Right lung (tissue), 5 donors: ENCODE data around the gene IER5. TPM values are rescaled to one million over a fixed set of nuclear protein-coding genes. Genes with fewer than 3 reads are reported as not detected.
A peak's percentile ranks its signal among the peaks of the same experiment; 100 is the strongest.
"Not testable (repeated sequence)": the region's sequence is repeated elsewhere in the genome, so short reads cannot be mapped to it uniquely, and the experiment has no call there.

Experiments used
- DNase-seq, 2 donors: peaks; one replicate each; pipeline ENCODE4 v3.0.0-alpha.2; 2013
- polyA plus RNA-seq, 5 donors: library from polyadenylated mRNA; unstranded; fragments of 120-200 nt; gene quantifications; one replicate each; pipeline versions ENCODE4 v1.2.1 to v1.2.3, GENCODE V29; 2013; ENCODE audit warnings: inconsistent platforms in 1 of 5, low replicate concordance in 1 of 5; ENCODE audit not compliant: insufficient read length in 5 of 5, insufficient read depth in 1 of 5

IER5 gene
- polyA plus RNA-seq, 5 donors, result 5.8 to 13.2 (median 9.2) TPM

DNA sequence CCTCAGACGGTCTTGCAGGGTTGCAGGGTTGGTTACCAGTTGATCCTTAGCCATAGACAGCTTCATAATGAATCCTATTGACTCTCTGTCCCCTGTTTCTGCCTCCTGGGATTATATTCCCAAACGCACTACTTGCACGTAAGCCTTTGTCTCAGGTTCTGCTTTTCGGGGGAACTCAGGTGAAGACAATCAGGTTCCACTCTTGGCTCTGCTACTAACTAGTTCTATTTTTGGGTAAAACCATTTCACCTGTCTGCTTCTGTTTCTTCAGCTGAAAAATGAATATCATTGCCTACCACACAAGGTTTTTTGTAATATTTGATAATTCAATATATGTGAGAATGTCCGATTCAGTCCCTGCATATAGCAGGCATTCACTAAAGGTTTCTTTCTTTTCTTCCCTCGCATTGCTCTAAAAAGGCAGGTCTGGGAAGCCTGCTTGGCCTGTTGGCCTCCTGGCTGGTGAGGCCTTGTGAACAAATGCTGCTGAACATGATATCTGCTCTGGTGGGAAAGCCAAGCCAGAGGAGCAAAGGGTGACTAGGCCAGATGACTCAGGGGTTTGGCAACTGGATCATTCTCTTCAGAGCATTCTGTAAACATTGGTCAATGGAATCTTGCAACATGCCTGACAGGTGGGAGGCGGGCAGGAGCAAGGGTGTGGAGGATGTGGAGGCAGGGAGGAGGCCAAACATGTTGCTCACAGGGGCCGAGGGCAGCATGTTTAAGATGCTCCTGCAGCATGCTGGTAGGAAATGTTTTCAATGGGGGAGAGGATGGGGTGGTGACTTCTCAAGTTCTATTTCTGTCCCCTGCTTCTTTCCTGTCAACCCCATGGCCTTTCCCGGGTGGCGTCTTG lies 23.8 kb downstream of the IER5 start:
- DNase-seq, result no peak

DNA sequence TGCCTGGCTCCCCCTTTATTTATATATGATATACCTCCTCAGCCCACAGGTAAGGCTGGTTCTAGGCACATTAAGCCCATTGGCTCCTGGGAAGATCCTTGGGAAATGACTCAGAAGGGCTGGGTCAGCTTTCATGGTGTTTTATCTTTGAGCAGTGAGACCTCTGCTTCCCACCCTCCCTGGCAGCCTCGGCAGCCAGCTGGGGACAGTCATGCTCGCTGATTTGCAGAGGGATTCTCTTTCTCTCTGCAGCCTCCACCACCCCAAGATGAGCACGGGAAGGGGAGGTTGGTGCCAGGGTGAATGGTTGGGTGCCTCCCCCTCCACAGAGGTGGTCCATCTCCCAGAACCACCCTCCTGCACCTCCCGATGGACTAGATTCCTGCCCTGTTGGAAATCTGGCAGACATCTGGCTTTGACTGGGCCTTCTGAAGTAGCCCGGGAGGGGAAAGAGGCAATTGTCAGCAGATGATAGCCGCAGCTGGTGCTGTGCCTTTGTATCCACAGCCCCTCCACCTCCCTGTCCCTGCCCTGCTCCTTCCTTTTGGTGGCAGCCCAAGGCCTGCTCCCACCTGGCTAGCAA lies 24.6 kb downstream of the IER5 start:
- DNase-seq, result no peak

DNA sequence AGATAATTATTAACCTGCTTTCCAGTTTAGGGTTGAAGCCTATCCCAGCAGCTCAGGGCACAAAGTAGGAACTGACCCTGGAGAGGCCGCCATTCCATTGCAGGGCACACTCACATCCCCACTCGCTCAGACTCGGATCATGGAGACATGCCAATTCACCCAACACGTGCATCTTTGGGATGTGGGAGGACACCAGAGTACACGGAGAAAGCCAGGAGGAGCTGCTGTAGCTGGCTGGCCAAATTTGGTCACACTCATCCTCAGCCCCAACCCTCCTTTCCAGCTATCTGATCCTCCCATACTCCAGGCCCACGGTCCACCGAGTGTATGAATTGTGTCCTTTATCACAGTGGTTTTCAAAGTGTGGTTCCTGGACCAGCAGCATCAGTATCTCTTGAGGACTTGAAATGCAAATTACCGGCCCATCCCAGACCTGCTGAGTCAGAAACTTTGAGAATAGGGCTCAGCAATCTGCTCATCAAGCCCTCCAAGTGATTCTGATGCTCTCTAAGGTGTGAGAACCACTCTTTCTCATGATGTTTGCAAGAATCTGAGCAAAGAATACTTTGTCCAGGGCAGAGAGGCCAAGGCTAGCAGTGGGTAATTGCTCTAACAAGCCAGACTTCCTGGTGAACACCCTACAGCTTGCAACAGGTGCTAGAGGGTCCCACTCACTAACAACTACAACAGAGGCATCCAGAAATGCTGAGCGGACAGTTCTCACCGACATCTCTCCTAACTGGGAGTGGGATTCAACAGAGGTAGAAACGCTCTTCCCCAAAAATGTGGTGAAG lies 26.3 kb downstream of the IER5 start:
- DNase-seq, result no peak

DNA sequence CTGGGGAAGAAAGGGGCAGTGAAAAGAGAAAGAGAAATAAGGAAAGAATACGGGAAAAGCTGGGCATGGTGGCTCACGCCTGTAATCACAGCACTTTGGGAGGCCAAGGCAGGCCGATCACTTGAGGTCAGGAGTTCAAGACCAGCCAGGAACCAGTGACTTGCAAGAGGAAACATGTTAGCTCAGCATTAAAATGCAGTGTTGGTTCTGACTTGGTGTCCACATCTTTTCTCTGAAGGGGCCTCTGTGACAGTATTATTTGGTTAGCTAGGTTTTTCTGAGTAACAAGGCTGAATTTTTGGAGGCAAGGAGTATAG lies 26.8 kb downstream of the IER5 start:
- DNase-seq, result no peak

DNA sequence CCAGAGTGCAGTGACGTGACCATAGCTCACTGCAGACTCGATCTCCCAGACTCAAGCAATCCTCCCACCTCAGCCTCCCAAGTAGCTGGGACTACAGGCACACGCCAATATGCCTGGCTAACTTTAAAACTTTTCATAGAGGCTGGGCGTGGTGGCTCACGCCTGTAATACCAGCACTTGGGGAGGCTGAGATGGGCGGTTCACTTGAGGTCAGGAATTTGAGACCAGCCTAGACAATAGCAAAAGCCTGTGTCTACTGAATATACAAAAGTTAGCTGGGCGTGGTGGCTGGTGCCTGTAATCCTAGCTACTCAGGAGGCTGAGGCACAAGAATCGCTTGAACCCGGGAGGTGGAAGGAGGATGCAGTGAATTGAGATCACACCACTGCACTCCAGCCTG lies 27.5 kb downstream of the IER5 start:
- not testable (repeated sequence) for DNase-seq

DNA sequence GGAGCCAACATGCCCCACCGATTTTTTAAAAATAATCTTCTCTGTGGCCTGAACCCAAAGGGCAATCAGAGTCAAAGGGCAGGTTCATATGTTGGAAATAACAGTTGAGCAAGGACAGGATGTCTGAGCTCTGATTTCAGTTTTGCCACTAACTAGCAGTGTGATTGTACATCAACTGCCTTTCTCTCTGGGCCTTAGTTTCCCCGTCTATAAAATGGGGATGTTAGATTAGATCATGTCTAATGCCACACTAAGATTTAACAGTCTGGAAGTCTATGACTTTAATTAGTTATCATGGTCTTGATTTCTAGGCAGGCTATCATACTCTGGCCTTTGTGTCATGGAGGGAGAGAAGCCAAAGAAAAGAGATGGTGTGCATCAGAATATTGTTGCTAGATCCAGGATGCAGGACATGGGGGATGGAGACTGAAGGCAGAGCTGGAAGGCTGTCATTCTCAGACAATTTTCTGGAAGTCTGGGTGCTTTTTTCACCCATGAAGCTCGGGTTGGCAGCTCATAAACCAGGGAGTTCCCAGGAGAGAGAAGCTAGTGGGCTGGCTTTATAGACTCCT lies 28.4 kb downstream of the IER5 start:
- DNase-seq, result no peak

DNA sequence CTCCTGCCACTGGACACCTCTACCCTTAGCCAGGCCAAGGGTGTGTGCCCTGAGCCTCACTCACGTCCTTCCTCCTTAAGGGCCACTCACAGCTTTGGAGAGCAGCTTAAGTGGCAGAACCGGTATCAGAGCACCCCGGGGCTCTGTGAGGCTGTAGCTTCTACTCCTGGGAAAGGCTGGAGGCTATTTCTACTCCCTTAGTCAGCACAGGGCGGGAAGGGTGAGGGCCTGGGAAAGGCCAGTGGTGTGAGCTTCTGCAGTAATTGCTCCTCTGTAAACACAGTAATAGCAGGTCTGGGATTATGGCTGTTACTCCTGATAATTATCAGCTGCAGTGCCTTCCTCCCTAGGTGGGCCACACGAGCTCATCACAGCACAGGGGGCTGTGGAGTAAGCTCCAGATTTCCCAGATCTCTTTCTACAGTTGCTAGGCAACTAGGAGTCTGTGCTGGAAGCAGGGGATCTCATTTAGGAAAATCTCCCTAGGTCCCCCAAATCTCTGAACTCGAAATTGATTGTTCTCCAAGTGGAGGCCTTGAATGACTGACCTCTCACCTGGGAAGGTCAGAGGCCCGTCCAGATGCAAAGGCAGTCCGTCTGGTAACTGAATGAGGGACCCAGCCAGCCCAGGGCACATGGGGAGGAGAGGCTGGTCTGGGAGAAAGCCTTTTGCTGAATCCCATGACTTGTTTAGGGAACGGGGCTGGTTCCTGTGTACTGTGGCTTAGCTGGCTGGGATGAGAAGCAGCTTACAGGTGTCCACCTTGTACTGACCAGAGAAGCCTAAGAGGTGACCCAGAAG lies 29.3 kb downstream of the IER5 start:
- peak; percentile 65 to 69 for DNase-seq

DNA sequence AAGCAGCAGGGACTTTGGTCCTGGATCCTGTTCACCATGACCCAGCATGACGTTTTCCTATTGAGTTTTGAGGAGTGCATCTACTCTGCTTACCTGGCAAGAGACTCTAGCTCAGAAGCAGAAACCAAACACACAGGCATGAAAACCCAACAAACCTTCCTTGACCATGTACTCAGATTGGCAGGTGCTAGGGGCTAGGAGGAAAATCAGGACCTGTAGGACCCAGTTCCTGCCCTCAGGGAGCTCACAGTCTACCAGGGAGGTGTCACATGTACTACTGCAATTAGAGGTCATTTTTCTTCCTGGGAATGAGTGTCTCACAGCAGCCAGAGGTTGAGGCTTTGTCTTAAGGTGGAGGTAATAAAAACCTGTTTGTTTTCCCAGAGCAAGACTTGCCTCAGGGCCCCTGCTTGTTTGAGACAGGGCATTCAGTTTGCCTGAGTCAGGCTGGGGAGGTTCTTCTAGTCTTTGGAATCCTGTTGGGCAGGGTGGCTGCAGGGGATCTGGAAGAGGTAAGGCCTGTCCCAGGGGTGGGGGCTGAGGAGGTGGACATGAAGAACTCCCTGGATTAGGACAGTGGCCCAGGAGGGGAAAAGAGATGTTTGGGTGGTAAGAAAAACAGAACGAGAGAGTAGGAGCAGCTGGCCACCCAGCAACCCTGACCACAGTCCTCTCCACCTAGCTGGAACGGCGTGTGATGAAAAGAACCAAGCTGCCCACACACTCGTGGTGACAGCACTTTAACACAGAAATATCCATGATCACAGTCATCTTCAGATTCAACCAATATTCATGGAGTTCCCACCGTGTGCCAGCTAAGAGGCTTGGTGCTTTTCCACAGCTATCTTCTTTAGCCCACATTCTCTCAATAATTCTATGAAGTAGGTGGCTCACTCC lies 30.8 kb downstream of the IER5 start:
- DNase-seq, result no peak

DNA sequence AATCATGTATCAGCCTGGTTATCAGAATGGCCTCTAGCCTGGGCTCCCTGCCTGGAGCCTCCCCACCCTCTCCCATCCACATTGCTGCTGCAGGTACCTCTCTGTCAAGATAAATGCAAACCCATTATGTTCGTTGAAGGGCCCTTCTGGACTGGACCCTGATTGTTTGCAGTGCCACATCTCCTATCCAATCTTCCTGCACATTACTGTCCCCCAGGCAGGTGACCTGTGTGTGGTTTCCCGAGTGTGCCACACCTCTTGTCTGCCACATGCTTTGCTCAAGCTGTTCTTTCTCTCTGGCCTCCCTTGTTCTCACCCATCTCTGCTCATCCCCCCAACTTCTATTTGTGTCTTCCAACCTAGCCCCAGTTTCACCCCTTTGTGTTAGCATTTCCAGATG lies 32.4 kb downstream of the IER5 start:
- no peak for DNase-seq

DNA sequence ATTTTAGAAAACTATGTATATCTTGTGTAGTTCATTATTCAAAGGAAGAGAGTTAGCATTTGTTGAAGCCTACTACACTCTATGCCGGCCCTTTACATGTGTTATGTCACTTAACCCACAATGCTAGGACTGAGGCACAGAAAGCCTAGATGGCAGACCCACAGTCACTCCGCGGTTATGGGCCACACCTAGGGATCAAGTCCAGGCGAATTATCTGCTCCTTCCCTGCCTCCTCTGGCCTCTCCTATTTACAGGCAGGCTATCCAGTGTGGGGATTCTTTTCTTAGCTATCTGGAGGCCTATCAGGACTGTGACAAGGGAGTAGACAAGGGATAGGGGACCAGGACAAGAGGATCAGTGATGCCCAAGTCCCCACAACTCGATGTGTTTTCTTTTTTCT lies 33.0 kb downstream of the IER5 start:
- DNase-seq, result no peak

DNA sequence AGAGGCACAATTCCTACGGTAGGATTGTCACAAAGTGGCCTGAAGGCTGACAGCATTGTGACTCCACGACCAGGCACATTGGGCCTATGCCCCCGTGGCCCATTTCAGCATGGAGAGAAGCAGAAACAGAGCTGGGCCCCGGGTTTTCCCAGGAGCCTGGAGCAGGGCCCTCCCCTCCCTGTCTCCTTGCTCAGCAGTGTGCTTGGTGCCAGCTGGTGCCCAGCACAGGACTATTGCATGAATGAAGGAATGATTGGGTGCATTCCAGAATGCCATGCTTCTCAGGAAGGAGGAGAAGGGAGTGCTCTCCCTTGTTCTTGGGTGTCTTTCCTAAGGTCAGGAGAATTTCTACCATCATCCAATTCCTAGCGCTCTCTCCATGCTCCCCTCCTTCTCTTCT lies 33.7 kb downstream of the IER5 start:
- no peak for DNase-seq

DNA sequence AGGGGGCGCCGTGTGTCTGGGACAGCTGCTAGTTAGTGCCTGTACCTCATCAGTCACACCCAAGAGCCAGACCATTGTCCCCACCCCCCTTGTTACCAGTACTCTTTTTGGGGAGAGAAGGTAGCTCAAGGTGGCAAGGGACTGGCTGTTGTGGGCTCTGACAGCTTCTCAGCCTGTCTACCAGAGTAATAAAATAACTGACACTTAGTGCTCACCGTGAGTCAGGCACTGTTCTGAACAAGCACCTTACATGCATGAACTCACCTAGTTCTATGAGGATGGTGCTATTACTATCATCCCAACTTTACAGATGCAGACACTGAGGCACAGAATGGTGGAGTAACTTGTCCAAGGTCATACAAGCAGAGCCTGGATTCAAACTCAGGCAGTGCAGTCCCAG lies 34.7 kb downstream of the IER5 start:
- no peak for DNase-seq

DNA sequence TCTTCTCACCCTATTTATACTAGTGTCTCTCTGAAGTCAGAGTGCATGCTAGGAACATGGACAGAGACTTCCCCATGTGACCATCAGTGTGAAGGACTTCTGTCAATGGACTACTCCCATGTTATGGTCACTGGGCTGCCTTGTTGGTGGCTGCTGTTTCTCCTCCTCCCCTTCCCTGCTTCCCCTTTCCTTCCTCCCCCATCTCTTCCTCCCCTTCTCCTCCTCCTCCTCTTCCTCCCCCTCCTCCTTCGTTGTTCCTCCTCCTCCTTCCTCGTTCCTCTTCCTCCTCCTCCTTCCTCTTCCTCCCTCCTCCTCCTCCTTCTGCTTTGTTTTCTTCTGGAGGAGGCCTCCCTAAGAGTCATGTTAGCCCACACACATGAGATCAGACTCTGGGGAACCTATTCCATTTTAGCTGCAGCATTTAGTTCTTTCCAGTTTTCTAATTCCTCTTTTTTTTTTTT lies 35.8 kb downstream of the IER5 start:
- no peak for DNase-seq

DNA sequence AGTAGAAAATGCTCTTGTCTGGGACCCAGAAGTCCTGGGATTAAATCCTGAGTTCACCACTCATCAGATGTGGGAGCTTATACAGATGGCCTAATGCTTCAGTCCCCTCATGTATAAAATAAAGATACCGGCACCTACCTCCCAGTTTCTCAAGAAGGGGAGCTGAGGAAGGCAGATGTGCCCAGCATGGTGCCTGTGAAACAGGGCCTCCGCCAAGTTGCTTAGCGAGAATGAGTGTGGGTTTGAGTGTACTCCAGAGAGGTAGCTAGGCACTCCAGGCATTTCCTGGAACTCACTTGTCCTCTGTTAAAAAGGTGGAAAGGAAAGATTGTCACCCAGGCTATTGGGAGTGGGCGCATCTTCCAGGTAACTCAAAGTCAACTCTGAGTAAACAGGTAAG lies 37.8 kb downstream of the IER5 start:
- no peak for DNase-seq

DNA sequence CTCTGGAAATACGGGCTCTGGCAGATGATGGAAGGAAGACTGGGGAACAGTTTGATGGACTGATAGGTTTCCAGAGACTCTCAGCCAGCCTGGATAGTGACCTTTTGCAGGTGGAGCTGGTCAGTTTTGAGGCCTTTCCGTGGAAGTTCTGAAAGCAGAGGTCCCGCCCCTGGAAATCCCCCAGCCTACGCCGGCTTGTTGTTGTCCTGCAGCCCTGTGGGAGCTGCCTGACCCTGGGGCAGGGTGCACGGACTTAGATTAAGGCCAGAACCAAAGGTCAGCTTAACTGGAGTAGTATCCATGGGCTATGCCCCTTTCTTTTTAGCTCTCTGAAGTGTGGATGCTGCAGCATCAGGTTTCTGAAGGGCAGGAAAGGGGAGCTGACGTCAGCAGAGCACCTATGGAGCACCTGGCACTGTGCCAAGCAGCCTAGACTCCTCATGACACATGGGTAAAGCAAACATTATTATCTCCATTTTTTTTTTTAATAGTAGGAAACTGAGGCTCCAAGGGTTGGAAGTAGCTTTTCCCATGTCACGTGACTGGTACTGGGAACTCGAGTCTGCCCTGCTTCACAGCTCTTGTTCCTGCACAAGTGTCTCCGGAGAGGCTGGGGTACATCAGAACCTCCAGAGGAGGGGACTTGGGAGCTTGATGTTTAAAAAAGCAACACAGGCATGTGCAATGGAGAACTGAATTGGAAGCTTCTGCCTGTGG lies 38.5 kb downstream of the IER5 start:
- peak in 1 of 2 donors; percentile 45 for DNase-seq

DNA sequence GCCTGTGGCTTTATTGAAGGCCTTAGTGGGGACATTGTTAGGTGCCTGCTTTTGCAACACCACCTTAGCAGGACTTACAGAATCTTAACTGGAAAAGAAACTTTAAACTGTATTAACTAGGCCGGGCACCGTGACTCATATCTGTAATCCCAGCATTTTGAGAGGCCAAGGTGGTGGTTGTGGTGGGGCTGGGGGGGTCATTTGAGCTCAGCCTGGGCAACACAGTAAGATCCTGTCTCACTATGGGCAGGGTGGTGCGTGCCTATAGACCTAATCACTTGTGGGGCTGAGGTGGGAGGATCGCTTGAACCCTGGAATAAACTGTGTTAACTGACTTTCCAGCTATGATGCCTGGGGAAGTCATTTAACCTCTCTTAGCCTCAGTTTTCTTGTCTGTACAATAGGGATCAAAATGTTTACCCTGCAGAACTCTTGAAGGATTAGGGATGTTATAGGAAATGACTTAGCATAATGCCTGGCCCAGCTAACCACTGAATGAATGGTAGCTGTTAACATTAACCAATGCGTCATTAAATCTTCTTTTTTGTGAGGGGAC lies 39.5 kb downstream of the IER5 start:
- no peak for DNase-seq

DNA sequence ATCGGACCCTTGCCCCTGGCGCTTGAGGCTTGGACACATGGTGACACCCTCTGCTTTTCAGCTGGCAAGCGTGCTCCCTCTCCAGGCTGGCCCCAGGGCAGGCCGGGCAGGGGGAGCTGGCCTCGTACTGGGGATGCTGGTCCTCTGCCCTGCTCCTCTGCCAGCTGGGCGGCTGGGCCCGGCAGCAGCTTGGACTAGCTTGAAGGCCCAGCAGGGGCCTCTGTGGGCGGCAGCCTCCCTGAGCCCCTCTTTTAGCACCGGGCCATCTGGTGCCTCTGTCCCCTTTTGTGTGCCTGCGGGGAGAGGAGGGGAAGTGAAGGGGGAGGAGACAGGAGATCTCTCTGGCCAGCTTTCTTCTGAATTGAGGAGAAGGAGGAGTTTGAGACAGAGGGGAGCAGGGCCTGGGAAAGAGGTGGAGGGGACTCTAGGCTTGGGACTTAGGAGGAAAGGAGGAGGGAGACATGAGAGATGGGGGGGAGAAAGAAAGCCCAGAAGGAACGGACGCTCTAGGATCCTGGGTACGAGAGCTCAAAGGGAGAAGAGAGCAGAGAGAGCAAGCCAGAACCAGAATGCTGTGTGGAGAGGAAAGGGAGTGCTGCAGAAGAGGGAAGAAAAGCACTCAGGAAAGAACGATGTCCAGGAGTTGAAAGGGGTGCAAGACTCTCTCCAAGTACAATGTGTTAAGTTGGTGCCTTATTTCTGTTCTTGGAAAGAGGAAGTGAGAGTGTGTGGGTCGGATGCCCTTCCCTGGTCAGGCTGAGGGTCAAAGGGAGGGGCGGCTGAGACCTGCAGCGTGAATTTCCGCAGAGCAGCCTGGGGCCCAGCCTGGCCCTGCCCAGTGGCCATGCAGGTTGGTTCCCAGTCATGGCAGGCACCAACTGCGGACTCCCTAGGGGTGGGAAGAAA lies 40.3 kb downstream of the IER5 start:
- DNase-seq, result no peak
